ENCODE results near the gene NPTX1. TPM values are rescaled to one million over a fixed set of nuclear protein-coding genes. Genes with fewer than 3 reads are reported as not detected.

The NPTX1 gene
- total RNA-seq, 1 donor from 2014 or later: 5.7 TPM

- DNase-seq (ENCODE audit: low spot score): no peak
These were observed 17.2 kb downstream of the NPTX1 start for GRCh38 chr17:80459234-80459633.

- no peak for DNase-seq (ENCODE audit: low spot score)
These were observed 18.4 kb downstream of the NPTX1 start for GRCh38 chr17:80458016-80458415.

DNA sequence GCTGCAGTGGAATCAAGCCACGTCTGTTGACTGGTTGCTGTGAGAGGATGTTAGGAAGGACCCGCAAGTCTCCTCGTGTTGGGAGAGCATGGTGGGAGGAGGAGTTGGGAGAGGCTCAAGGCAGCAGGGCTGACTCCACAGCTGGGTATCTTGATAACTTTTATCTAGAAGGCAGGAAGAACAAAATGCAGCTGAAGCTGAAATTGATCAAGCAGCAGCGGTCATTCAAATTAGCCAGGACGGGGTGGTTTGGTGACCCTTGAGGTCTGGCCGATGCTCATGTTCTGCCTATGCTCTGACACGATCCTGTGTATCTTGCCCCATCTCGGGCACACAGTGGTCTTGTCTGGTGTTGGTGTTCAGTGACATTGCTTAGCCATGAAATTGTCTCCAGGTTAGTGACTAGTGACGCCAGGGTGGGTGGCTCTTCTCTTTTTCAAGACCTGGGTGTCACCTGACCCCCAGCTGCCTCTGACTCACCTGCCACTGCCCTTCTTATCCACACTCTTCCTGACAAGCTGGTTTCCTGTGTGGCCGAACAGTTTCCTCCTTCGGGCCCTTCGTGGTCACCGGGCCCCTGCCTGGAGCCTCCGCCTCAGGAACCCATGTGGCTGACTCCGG is 19.1 kb downstream of the NPTX1 start:
- no peak for DNase-seq (ENCODE audit: low spot score)

DNA sequence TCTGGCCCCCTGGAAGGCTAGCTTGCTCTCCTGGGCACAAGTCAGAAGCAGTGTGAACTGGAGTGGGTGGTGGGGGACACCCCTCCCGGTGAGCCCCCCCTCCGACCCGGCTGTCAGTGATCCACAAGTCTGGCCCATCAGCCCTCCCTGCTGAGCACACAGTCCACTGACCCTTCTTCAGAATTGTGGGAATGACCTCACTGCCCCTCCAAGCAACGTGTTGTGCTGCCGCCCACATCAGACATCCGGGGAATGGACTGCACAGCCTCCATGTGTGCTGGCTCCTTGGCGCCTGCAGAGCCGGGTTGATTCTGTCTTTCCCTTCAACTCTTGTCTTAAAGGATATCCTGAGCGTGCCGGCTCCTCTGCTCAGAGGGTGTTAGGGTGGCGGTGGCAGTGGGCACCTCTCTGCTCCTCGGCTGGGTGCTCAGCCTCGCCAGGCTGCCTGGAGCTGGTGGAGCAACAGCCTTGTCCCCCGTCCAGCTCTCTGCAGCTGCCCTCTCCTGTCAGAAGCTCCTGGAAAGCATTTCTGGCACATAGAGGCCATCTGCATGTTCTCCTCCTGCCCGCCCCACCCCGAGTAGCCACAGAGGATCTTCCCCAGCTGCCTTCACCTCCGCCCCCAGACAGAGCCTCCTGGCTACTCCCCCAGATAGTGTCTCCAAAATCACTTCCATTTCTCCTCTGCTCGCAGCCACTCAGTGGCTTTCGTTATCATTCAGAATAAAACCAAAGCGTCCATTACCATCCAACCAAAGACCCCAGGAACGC is 19.8 kb downstream of the NPTX1 start:
- peak; percentile 32 for DNase-seq (ENCODE audit: low spot score)

DNA sequence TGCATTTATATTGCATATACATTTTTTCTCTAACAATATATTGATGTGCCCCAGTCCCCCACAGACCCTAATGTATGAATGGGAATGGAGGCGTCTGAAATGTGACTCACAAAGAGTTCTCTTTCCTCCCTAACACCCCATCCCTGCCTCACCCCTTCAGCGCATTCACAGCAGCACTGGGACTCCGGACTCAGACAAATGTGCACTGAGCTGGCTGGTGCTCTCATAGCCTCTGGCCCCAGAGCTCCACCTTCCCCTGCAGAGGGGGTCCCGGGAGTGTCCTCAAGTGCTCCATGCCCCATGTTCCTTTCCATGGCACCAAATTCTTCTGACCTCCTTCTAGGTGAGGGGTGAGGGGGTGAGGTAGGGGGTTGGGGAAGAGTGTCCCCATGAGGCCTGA is 20.6 kb downstream of the NPTX1 start:
- DNase-seq (ENCODE audit: low spot score): no peak

- DNase-seq (ENCODE audit: low spot score): peak; percentile 21
These were observed 21.1 kb downstream of the NPTX1 start for GRCh38 chr17:80455336-80455710.

GRCh38 chr17:80454557-80455335 is 21.7 kb downstream of the NPTX1 start:
- DNase-seq (ENCODE audit: low spot score): peak; percentile 97

DNA sequence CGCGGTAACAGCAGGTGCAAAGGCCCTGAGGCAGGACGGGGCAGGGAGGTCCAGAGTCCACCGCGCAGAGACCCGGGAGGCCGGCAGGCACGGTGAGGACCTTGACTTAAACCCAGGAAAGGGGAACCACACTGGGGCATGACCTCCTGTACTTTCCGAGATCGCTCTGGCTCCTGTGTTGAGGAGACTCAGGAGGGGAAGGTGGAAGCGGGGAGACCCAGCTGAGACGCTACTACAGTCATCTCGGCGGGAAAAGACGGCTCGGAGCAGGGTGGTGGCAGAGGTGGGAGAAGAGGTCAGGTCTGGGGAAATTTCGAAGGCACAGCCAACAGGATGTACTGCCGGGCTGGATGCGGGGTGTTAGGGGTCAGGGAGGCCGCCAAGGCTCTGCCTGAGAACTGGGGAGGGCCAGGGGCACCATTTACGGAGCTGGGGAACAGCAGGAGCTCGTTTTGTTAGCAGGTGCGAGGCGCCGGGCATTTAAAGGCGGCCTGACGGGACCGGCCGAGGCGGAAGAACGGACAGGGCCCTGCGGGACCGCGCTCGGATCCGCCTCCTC is 22.3 kb downstream of the NPTX1 start:
- DNase-seq (ENCODE audit: low spot score): no peak

- DNase-seq (ENCODE audit: low spot score): no peak
These were observed 23.0 kb downstream of the NPTX1 start for GRCh38 chr17:80453126-80453997.

- DNase-seq (ENCODE audit: low spot score): no peak
These were observed 24.1 kb downstream of the NPTX1 start for GRCh38 chr17:80452173-80452915.

GRCh38 chr17:80451104-80451775 is 25.2 kb downstream of the NPTX1 start:
- DNase-seq (ENCODE audit: low spot score): no peak

GRCh38 chr17:80449930-80450576 is 26.4 kb downstream of the NPTX1 start:
- DNase-seq (ENCODE audit: low spot score): no peak

DNA sequence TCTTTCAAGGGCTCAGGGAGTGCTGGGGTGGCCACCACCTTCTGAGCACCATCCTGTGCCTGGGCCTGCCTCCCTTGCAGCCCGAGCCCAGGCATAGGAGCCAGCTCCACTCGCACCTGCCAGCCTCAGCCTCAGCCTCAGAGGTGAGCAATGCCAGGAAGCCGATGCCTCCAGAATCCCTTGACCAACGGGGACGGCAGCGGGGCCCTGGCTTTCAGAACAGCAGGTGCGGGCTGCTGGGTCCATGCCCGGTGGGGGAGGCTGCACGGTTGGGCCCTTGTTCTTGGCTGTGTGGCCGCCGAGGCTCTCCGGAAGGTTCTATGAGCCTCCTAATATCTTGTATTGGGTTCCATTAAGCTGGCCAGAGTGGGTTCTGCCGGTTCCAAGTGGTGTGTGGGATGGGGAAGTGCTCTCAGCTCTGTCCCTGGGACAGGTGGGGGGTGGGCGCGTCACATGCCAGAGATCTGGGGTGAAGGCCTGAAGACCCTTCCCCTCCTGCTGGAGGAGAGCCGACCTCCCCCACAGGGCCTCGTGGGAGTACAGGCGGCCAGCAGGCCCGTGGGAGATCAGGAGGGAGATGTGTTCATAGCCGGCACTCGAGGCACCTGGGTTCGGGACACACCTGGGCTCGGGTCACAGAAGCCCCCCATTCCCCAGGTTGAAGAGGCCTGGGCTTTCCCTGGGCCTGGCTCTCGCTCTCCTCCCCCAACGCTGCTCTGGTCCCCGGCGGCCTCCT is 27.0 kb downstream of the NPTX1 start:
- no peak for DNase-seq (ENCODE audit: low spot score)

- no peak for DNase-seq (ENCODE audit: low spot score)
These were observed 28.6 kb downstream of the NPTX1 start for GRCh38 chr17:80447790-80448189.

DNA sequence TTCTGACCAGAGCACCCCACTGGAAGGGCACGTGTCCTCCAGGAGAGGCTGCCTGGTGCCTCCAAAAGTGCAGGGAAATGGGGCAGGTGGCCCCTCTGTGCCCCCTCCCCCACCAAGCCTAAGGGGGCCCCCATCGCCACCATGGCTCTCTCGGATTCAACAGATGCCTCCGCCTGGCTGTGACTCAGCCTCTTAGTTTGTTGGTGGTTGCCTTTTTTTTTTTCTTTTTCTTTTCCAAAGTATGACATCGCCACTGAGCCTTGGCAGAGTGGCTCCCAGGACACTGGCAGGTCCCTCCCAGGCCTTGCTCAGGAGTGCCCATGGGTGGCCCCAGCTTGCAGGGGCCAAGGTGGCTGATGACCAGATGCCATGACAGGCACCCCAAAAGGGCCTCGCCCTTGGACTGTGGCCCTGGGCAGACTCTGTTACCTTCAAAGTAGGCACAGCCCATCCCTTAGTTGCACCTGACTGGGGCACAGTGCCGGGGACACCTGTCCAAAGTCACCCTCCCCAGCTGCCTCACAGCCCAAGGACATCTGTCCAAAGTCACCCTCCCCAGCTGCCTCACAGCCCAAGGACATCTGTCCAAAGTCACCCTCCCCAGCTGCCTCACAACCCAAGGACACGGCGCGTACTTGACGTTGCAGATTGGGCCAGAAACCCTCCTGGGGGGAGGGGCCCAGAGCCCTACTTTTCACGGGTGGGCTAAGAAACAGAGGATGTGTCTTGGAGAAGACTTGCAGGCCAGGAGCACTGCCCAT is 29.6 kb downstream of the NPTX1 start:
- DNase-seq (ENCODE audit: low spot score): no peak

DNA sequence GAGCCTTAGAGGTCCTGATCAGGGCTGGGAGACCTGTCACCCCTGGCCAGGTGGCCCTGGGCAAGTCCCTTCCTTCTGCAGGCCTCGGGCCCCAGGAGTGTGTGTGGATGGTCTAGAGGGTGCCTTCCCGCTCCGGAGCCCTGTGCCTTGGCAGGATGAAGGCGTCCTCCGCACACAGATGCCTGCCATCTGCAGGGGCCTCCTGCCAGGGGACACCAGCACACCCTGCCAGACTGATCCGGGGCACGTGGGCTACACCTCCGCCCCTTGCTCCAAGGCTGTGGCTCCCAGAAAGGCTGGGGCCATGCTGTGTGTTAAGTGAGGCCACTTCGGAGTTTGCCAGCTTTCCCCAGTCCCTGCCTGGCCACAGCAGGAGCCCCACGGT is 30.7 kb downstream of the NPTX1 start:
- no peak for DNase-seq (ENCODE audit: low spot score)

- no peak for DNase-seq (ENCODE audit: low spot score)
These were observed 31.2 kb downstream of the NPTX1 start for GRCh38 chr17:80445007-80445725.

- DNase-seq (ENCODE audit: low spot score): no peak
These were observed 31.8 kb downstream of the NPTX1 start for GRCh38 chr17:80444644-80444979.

Measured in mucosa of gallbladder (tissue), 1 donor.